Hepatocyte (in vitro differentiated cells): ENCODE data around the gene RREB1. TPM values are rescaled to one million over a fixed set of nuclear protein-coding genes. Genes with fewer than 3 reads are reported as not detected.
A peak's percentile ranks its signal among the peaks of the same experiment; 100 is the strongest.

Source experiments
- DNase-seq: peaks from one replicate; pipeline ENCODE4 v3.0.0-alpha.2; 2016; ENCODE audit warnings: low spot score
- H2AFZ ChIP-seq: fragments of 200-600 bp; sonication (generic); 2 replicates; pipeline ENCODE4 v1.6.0; 2016; ENCODE audit warnings: antibody characterized with exemption, mild to moderate bottlenecking
- H3K27ac ChIP-seq: fragments of 200-600 bp; sonication (generic); 2 replicates; pipeline ENCODE4 v1.5.1; 2016; ENCODE audit warnings: mild to moderate bottlenecking
- H3K27me3 ChIP-seq: fragments of 200-600 bp; sonication (generic); 2 replicates; pipeline ENCODE4 v1.6.1; 2016
- H3K36me3 ChIP-seq: fragments of 200-600 bp; sonication (generic); replicated peaks from 2 replicates; pipeline ENCODE4 v1.5.1; 2016; ENCODE audit warnings: low read depth; ENCODE audit not compliant: insufficient read depth
- H3K4me1 ChIP-seq: fragments of 200-600 bp; sonication (generic); 2 replicates; pipeline ENCODE4 v1.5.1; 2016; ENCODE audit warnings: mild to moderate bottlenecking, moderate library complexity; ENCODE audit not compliant: insufficient read depth
- H3K4me2 ChIP-seq: fragments of 200-600 bp; sonication (generic); 2 replicates; pipeline ENCODE4 v1.6.0; 2016
- H3K4me3 ChIP-seq: fragments of 200-600 bp; sonication (generic); 2 replicates; pipeline ENCODE4 v1.5.1; 2016; ENCODE audit warnings: mild to moderate bottlenecking
- H3K79me2 ChIP-seq: fragments of 200-600 bp; sonication (generic); 2 replicates; pipeline ENCODE4 v1.6.0; 2017; ENCODE audit warnings: mild to moderate bottlenecking
- H3K9me2 ChIP-seq: fragments of 200-600 bp; sonication (generic); replicated peaks from 2 replicates; pipeline ENCODE4 v1.6.0; 2017; ENCODE audit warnings: mild to moderate bottlenecking; ENCODE audit not compliant: insufficient read depth
- H3K9me3 ChIP-seq: fragments of 200-600 bp; sonication (generic); 2 replicates; pipeline ENCODE4 v1.5.1; 2016; ENCODE audit warnings: low read depth, mild to moderate bottlenecking
- H4K20me1 ChIP-seq: fragments of 200-600 bp; sonication (generic); 2 replicates; pipeline ENCODE4 v1.6.0; 2016; ENCODE audit warnings: mild to moderate bottlenecking; ENCODE audit not compliant: insufficient read depth, poor library complexity, severe bottlenecking
- EZH2 ChIP-seq: fragments of 200-600 bp; sonication (generic); IDR thresholded peaks from 2 replicates; pipeline ENCODE4 v1.6.1; 2016; ENCODE audit warnings: antibody characterized with exemption, mild to moderate bottlenecking, borderline replicate concordance
- EZH2phosphoT487 ChIP-seq: fragments of 200-600 bp; sonication (generic); IDR thresholded peaks from one replicate; pipeline ENCODE4 v1.6.1; 2018; ENCODE audit warnings: antibody characterized with exemption, mild to moderate bottlenecking, low read depth, moderate library complexity; ENCODE audit not compliant: unreplicated experiment, severe bottlenecking
- WGBS: methylation state at CpG from one replicate; pipeline ENCODE4 v1.1.6; 2016; ENCODE audit warnings: low lambda C conversion rate; ENCODE audit errors: missing lambda C conversion rate; 5-methylcytosine and 5-hydroxymethylcytosine counted together
- polyA plus RNA-seq: library from polyadenylated mRNA; unstranded; fragments of >200 nt; fragmentation: Nextera tagmentation; extraction: Ambion mirVana; gene quantifications from 2 replicates; pipeline ENCODE4 v1.2.1, GENCODE V29; 2016
- total RNA-seq: library from RNA; depleted of rRNA; stranded (reverse); fragments of >200 nt; gene quantifications from 2 replicates; pipeline ENCODE4 v1.2.3, GENCODE V29; 2014
- TF ChIP-seq, protein P1 (sequence below): fragments of 200-600 bp; sonication (generic); IDR thresholded peaks from 2 replicates; pipeline ENCODE4 v1.5.1; 2016; ENCODE audit warnings: antibody characterized with exemption, mild to moderate bottlenecking; ENCODE audit not compliant: poor library complexity

RREB1 gene
- total and polyA plus RNA-seq, 2 experiments from 2014 or later, result 15.2 to 28.7 TPM

DNA sequence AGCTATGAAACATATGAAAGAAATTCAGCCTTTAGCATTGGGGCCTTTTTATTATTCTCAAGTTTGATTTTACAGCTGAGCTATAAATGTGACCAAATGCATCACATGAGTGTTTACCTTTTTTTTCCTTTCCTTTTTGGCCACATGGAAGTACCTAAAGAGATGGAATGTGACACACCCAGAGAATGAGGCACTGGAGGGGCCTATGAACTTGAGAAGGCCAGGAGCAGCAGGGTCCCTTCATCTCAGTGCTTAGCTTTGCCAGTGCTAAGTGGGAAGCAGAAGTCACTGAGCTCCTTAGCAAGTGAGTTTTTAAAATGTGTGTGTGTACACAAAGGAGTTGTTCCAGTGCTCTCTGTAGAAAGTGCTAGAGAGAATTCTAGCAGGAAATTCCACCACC lies 44.7 kb downstream of the RREB1 start:
- no peaks in the 10 kb centered on the region for H3K9me3 ChIP-seq
- H2AFZ ChIP-seq, result no peak overlapping the region
- peaks cover 35% of the 10 kb centered on the region for H3K4me1 ChIP-seq
- TF ChIP-seq EZH2 (no peak), EZH2phosphoT487 (no peak)
- TF ChIP-seq, protein P1, sequence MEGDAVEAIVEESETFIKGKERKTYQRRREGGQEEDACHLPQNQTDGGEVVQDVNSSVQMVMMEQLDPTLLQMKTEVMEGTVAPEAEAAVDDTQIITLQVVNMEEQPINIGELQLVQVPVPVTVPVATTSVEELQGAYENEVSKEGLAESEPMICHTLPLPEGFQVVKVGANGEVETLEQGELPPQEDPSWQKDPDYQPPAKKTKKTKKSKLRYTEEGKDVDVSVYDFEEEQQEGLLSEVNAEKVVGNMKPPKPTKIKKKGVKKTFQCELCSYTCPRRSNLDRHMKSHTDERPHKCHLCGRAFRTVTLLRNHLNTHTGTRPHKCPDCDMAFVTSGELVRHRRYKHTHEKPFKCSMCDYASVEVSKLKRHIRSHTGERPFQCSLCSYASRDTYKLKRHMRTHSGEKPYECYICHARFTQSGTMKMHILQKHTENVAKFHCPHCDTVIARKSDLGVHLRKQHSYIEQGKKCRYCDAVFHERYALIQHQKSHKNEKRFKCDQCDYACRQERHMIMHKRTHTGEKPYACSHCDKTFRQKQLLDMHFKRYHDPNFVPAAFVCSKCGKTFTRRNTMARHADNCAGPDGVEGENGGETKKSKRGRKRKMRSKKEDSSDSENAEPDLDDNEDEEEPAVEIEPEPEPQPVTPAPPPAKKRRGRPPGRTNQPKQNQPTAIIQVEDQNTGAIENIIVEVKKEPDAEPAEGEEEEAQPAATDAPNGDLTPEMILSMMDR, result no peak
- no peaks in the 10 kb centered on the region for H3K9me2 ChIP-seq
- no peak overlapping the region for H3K4me3 ChIP-seq
- H3K79me2 ChIP-seq, result peaks cover 100% of the 10 kb centered on the region
- DNase-seq, result no peak
- H3K36me3 ChIP-seq, result no peaks in the 10 kb centered on the region
- H3K27me3 ChIP-seq, result no peaks in the 10 kb centered on the region
- peaks cover 16% of the 10 kb centered on the region for H4K20me1 ChIP-seq
- peak overlapping the region; percentile 24 for H3K4me2 ChIP-seq
- peak overlapping the region; percentile 68 for H3K27ac ChIP-seq

DNA sequence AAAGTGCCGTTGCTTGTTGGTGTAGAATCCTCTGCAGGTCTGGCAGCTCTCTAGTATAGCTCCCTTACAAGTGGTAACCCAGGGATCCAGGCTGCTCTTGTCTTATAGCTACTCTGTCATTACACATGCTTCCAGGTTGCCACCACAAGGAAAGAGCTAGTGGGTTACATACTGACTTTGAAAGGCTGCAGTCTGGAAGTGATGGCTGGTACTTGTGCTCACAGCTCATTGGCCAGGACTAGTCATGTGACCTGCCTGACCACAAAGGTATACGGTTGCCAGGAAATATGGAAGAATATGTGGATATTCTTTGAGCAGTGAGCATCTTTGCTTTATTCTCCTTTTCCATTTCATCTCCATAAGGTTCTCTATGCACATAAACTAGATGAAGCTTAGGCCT lies 46.0 kb downstream of the RREB1 start:
- Histone ChIP-seq H2AFZ (no peak overlapping the region), H3K4me1 (peaks cover 28% of the 10 kb centered on the region), H3K4me3 (no peak overlapping the region), H4K20me1 (peaks cover 22% of the 10 kb centered on the region), H3K27me3 (no peaks in the 10 kb centered on the region), H3K27ac (peak overlapping the region; percentile 68), H3K79me2 (peaks cover 100% of the 10 kb centered on the region), H3K4me2 (no peak overlapping the region), H3K9me3 (no peaks in the 10 kb centered on the region), H3K36me3 (no peaks in the 10 kb centered on the region), H3K9me2 (no peaks in the 10 kb centered on the region)
- no peak for DNase-seq
- WGBS, result 84% methylated on average over 2 of the region's 2 CpGs
- TF ChIP-seq EZH2phosphoT487, result no peak
- no peak for TF ChIP-seq EZH2
- TF ChIP-seq, protein P1, result no peak

DNA sequence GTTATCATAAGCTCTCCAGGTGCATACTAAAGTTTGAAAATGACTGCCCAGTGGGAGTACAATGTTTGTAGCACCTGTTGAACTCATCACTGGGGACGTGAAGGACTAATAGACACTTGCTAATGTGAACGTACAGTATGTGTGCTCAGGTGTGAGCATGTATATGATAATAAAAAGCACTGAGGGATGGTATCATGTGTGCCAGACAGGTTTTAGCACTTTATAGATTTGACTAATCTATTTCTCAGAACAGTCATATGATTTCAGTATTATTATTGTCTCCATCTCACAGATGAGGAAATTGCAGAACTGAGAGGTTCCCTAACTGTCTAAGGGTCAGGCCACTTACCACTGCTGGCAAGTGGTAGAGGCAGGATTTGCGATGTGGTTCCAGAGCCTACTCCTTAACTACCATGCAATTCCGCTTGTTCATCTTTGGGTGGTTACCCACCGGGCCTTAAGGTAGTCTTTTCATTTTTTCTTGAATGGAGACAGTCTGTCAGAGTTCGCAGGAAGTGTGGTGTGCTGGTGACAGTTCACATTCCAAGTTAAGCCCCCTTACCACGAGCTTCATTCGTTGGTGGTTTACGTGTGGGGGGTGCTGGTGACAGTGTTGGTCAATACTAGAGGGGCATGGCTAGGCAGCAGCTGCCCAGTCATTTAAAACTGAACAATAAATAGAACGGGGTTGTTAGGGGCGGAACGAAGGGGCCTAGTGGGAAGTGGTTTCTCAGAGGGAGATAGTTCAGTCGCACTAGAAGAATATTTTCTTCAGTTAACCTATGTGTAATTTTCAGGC lies 46.8 kb downstream of the RREB1 start:
- Histone ChIP-seq H3K27ac (peak overlapping the region; percentile 8), H3K79me2 (peaks cover 100% of the 10 kb centered on the region)

More for the DNA sequence above, 46.8 kb downstream of the RREB1 start:
- TF ChIP-seq, protein P1, result no peak
- no peak for TF ChIP-seq EZH2phosphoT487
- no peak for TF ChIP-seq EZH2
- Histone ChIP-seq H4K20me1 (peaks cover 22% of the 10 kb centered on the region), H3K9me3 (no peaks in the 10 kb centered on the region), H3K4me2 (no peak overlapping the region), H3K9me2 (no peaks in the 10 kb centered on the region), H3K27me3 (no peaks in the 10 kb centered on the region), H3K4me1 (peaks cover 28% of the 10 kb centered on the region), H3K4me3 (no peak overlapping the region), H3K36me3 (no peaks in the 10 kb centered on the region), H2AFZ (no peak overlapping the region)
- WGBS, result 80% methylated on average over 13 of the region's 13 CpGs
- DNase-seq, result no peak
